Activated naive CD8-positive, alpha-beta T cell treated with anti-CD3 and anti-CD28 coated beads for 36 hours (primary cell): ENCODE data around the gene KHDRBS1. TPM values are rescaled to one million over a fixed set of nuclear protein-coding genes. Genes with fewer than 3 reads are reported as not detected.
"Not testable (repeated sequence)": the region's sequence is repeated elsewhere in the genome, so short reads cannot be mapped to it uniquely, and the experiment has no call there.

ENCODE experiments used
- DNase-seq: peaks from one replicate; pipeline ENCODE4 v3.0.0; 2021
- H3K27ac Mint-ChIP-seq: one replicate; pipeline ENCODE4 v1.8.0; 2022; ENCODE audit warnings: mild to moderate bottlenecking, moderate library complexity, mixed read lengths
- H3K27me3 Mint-ChIP-seq: one replicate; pipeline ENCODE4 v1.8.0; 2022; ENCODE audit warnings: mild to moderate bottlenecking, mixed read lengths
- H3K36me3 Mint-ChIP-seq: one replicate; pipeline ENCODE4 v1.8.0; 2021; ENCODE audit warnings: mild to moderate bottlenecking, mixed read lengths
- H3K4me1 Mint-ChIP-seq: one replicate; pipeline ENCODE4 v1.8.0; 2021; ENCODE audit warnings: mixed read lengths
- H3K4me3 Mint-ChIP-seq: one replicate; pipeline ENCODE4 v1.8.0; 2022; ENCODE audit warnings: mild to moderate bottlenecking, moderate library complexity, mixed read lengths
- H3K9me3 Mint-ChIP-seq: one replicate; pipeline ENCODE4 v1.8.0; 2022; ENCODE audit warnings: mixed read lengths
- total RNA-seq, 2 experiments: library from RNA; stranded (reverse); gene quantifications; one replicate each; pipeline ENCODE4 v1.2.3, GENCODE V29; 2021

Gene KHDRBS1
- total RNA-seq, 2 experiments from 2014 or later = 221 to 222 TPM

- DNase-seq = no peak
- Mint-ChIP-seq H3K4me3 (no peak overlapping the region), H3K36me3 (no peaks in the 10 kb centered on the region), H3K9me3 (no peaks in the 10 kb centered on the region), H3K4me1 (peaks cover 12% of the 10 kb centered on the region), H3K27me3 (no peaks in the 10 kb centered on the region), H3K27ac (no peak overlapping the region)
Measured at GRCh38 chr1:32066489-32066873, 52.8 kb downstream of the KHDRBS1 start.

DNA sequence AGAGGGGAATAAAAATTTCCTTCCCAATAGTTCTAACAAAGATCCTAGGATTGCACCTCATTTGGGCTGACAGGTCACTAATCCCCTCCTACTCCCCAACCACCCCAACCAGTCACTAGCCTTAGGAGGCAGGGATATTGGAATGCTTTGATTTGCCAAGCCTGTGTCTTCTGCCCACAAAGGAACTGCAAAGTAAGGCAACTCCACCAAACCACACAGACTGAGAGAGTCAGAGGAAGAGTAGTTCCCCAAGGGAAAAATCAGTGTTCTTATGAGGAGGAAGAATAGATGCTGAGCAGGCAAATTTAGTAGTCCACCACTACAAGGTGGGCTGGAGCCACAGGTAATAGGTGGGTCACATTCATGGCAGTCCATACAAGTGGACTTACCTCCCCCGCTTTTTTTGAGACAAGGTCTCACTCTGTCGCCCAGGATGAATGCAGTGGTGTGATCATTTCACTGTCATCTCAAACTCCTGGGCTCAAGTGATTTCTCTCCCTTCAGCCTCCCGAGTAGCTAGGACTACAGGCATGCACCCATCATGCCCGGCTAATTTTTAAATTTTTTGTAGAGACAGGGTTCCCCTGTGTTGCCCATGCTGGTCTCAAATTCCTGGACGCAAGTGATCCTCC lies 55.4 kb downstream of the KHDRBS1 start:
- no peaks in the 10 kb centered on the region for H3K36me3 Mint-ChIP-seq
- H3K9me3 Mint-ChIP-seq = no peaks in the 10 kb centered on the region
- peaks cover 21% of the 10 kb centered on the region for H3K4me1 Mint-ChIP-seq
- no peaks in the 10 kb centered on the region for H3K27me3 Mint-ChIP-seq
- H3K4me3 Mint-ChIP-seq = no peak overlapping the region
- no peak overlapping the region for H3K27ac Mint-ChIP-seq
- no peak for DNase-seq

GRCh38 chr1:32071758-32072621 lies 58.3 kb downstream of the KHDRBS1 start:
- no peaks in the 10 kb centered on the region for H3K9me3 Mint-ChIP-seq
- H3K27ac Mint-ChIP-seq = peak overlapping the region; percentile 84
- H3K4me1 Mint-ChIP-seq = peaks cover 26% of the 10 kb centered on the region
- no peak for DNase-seq
- H3K27me3 Mint-ChIP-seq = no peaks in the 10 kb centered on the region
- H3K36me3 Mint-ChIP-seq = no peaks in the 10 kb centered on the region
- H3K4me3 Mint-ChIP-seq = peak overlapping the region; percentile 90

DNA sequence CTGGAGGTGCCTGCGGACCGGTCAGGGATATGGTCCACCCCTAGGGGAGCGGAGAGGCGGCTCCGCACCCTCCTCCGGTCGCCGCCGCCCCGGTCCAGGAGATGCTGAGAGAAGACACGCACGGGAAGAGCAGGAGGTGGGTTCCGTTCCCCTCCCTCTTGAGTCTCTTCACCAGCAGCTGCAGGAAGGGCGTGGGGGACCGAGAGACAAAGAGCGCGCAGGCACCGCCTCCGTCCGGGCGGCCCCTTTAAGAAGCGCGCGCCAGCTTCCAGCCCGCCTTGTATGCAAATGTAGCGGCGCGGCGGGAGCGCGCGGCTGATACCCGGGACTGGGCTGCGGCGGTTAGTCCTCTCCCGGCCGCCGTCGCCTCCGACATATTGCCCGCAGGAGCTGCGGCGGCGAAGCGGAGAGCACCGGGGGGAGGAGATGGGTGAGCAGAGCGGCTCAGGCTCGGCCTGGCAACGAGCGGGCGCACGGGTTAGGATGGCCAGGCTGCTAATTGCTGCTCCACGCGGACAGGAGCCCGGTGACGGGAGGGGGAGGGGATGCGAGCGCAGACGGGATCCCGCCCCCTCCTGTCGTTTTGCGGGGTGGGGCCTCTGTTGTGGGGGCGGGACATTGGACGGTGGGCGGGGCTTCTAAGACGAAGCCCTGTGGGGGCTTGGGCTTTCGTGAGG lies 59.1 kb downstream of the KHDRBS1 start, which contains the start of gene TMEM39B:
Gene TMEM39B (plus strand): TSS at position 318 of the 677 bp plus-strand sequence. CDS start 109 bp downstream, at position 427.
- Mint-ChIP-seq H3K4me1 (peaks cover 26% of the 10 kb centered on the region), H3K4me3 (peak within 1 kb of the TSS; percentile 90), H3K27ac (peak within 1 kb of the TSS; percentile 84), H3K9me3 (no peaks in the 10 kb centered on the region), H3K27me3 (no peaks in the 10 kb centered on the region), H3K36me3 (peaks cover 3% of the 10 kb centered on the region)
- peak; percentile 95 for DNase-seq

GRCh38 chr1:32073299-32074229 lies 59.9 kb downstream of the KHDRBS1 start:
- Mint-ChIP-seq H3K27me3 (no peaks in the 10 kb centered on the region), H3K36me3 (peaks cover 3% of the 10 kb centered on the region), H3K4me1 (peaks cover 26% of the 10 kb centered on the region), H3K4me3 (peak overlapping the region; percentile 90), H3K9me3 (no peaks in the 10 kb centered on the region), H3K27ac (peak overlapping the region; percentile 84)
- no peak for DNase-seq

- no peak for DNase-seq
- H3K27ac Mint-ChIP-seq = peak overlapping the region; percentile 1
- H3K9me3 Mint-ChIP-seq = no peaks in the 10 kb centered on the region
- no peaks in the 10 kb centered on the region for H3K27me3 Mint-ChIP-seq
- peaks cover 26% of the 10 kb centered on the region for H3K4me1 Mint-ChIP-seq
- peaks cover 3% of the 10 kb centered on the region for H3K36me3 Mint-ChIP-seq
- peak overlapping the region; percentile 35 for H3K4me3 Mint-ChIP-seq
Measured at GRCh38 chr1:32074841-32075240, 61.2 kb downstream of the KHDRBS1 start.

GRCh38 chr1:32077451-32077850 lies 63.8 kb downstream of the KHDRBS1 start:
- H3K27me3 Mint-ChIP-seq = no peaks in the 10 kb centered on the region
- no peak for DNase-seq
- no peak overlapping the region for H3K4me3 Mint-ChIP-seq
- H3K27ac Mint-ChIP-seq = no peak overlapping the region
- no peaks in the 10 kb centered on the region for H3K9me3 Mint-ChIP-seq
- peaks cover 23% of the 10 kb centered on the region for H3K4me1 Mint-ChIP-seq
- H3K36me3 Mint-ChIP-seq = peaks cover 12% of the 10 kb centered on the region

GRCh38 chr1:32082022-32082421 lies 68.4 kb downstream of the KHDRBS1 start:
- Mint-ChIP-seq H3K4me3 (no peak overlapping the region), H3K27ac (no peak overlapping the region), H3K36me3 (peaks cover 22% of the 10 kb centered on the region), H3K9me3 (no peaks in the 10 kb centered on the region), H3K4me1 (peaks cover 5% of the 10 kb centered on the region), H3K27me3 (no peaks in the 10 kb centered on the region)
- no peak for DNase-seq

- H3K27ac Mint-ChIP-seq, DNase-seq, H3K4me3 Mint-ChIP-seq, H3K27me3 Mint-ChIP-seq, H3K4me1 Mint-ChIP-seq, H3K9me3 Mint-ChIP-seq: not testable (repeated sequence)
- peaks cover 16% of the 10 kb centered on the region for H3K36me3 Mint-ChIP-seq
Measured at GRCh38 chr1:32086381-32086780, 72.7 kb downstream of the KHDRBS1 start.

DNA sequence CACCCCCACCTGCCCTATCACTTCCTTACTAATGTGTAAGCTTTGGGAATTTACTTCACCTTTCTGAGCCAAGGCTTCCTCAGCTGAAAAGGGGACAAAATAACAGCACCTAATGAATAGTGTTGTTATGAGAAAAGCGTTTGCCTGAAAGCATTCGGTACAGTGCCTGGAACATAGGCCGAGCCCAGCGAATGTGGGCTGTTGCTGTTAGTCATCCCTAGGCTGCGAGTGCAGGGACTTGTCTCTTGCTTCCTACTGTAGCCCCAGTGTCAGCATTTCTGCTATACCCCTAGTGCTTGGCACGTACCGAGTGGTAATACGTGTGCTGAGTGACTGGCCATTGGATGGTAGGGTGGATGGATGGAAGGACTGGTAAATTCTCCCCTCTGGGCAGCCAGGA lies 77.5 kb downstream of the KHDRBS1 start:
- Mint-ChIP-seq H3K27me3 (no peaks in the 10 kb centered on the region), H3K4me1 (no peaks in the 10 kb centered on the region), H3K36me3 (peaks cover 15% of the 10 kb centered on the region), H3K27ac (no peak overlapping the region), H3K4me3 (no peak overlapping the region), H3K9me3 (no peaks in the 10 kb centered on the region)
- no peak for DNase-seq

GRCh38 chr1:32091591-32091990 lies 77.9 kb downstream of the KHDRBS1 start:
- H3K27me3 Mint-ChIP-seq = no peaks in the 10 kb centered on the region
- no peak for DNase-seq
- peaks cover 13% of the 10 kb centered on the region for H3K36me3 Mint-ChIP-seq
- no peaks in the 10 kb centered on the region for H3K9me3 Mint-ChIP-seq
- H3K4me3 Mint-ChIP-seq = no peak overlapping the region
- no peak overlapping the region for H3K27ac Mint-ChIP-seq
- H3K4me1 Mint-ChIP-seq = no peaks in the 10 kb centered on the region

Other genes starting within 250 kb of the KHDRBS1 start
- gene ADGRB2, start 249.5 kb upstream of the KHDRBS1 start, total RNA-seq = under 1 TPM; 0.08 to 0.18 TPM
- gene SPOCD1, start 197.8 kb upstream of the KHDRBS1 start, total RNA-seq = not detected
- 100 to 1,000 TPM; 342 to 357 TPM for gene PTP4A2, start 75.5 kb upstream of the KHDRBS1 start, total RNA-seq
- gene TMEM39B, start 59.1 kb downstream of the KHDRBS1 start, total RNA-seq = 10 to 100 TPM; 24.0 to 25.2 TPM
- 10 to 100 TPM; 85.3 to 88.3 TPM for gene KPNA6, start 94.2 kb downstream of the KHDRBS1 start, total RNA-seq
- 10 to 100 TPM; 84.0 to 84.4 TPM for gene TXLNA, start 165.8 kb downstream of the KHDRBS1 start, total RNA-seq
- 10 to 100 TPM; 29.0 to 29.1 TPM for gene CCDC28B, start 186.7 kb downstream of the KHDRBS1 start, total RNA-seq
- gene IQCC, start 191.8 kb downstream of the KHDRBS1 start, total RNA-seq = 1 to 10 TPM; 4.8 to 5.0 TPM
- gene DCDC2B, start 195.2 kb downstream of the KHDRBS1 start, total RNA-seq = not detected
- 1 to 10 TPM; 5.7 to 6.5 TPM for gene TMEM234, start 208.5 kb downstream of the KHDRBS1 start, total RNA-seq
- gene EIF3I, start 208.5 kb downstream of the KHDRBS1 start, total RNA-seq = 100 to 1,000 TPM; 366 to 389 TPM
- under 1 TPM in 1 of 2 experiments, not detected in 1; 0.32 TPM for gene FAM167B, start 233.4 kb downstream of the KHDRBS1 start, total RNA-seq
- 100 to 1,000 TPM; 285 to 286 TPM for gene LCK, start 237.4 kb downstream of the KHDRBS1 start, total RNA-seq